Measurements from ENCODE around the gene GGA2. TPM values are rescaled to one million over a fixed set of nuclear protein-coding genes. Genes with fewer than 3 reads are reported as not detected.
"Not testable (repeated sequence)": the region's sequence is repeated elsewhere in the genome, so short reads cannot be mapped to it uniquely, and the experiment has no call there.

Gene GGA2
- total RNA-seq, 1 donor from 2014 or later, result 93.4 TPM

DNA sequence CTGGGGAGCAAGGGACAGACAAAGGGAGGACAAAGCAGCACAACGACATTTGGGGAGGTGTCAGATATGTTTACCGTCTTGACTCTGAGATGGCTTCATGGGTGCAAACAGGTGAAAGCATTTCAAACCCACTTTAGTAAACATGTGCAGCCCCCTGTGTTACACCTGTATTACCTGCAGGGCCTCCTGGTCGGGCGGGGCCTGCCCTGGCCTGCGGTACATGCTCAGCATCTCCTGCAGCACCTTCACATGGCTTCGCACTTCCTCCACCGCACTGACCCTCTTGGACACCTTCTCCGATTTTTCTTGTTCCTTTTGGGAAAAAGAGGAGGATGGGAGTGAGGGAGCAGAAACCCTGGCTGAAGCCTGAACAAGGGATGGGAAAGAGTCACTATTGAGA is 24.5 kb downstream of the GGA2 start:
- Mint-ChIP-seq H3K4me1 (no peaks in the 10 kb centered on the region), H3K4me3 (no peak overlapping the region), H3K36me3 (ENCODE audit: low read depth) (peaks cover 7% of the 10 kb centered on the region), H3K27ac (ENCODE audit: unreplicated experiment) (no peak overlapping the region), H3K27me3 (ENCODE audit: low read depth) (no peaks in the 10 kb centered on the region), H3K9me3 (no peaks in the 10 kb centered on the region)
- TF ChIP-seq, protein P1, sequence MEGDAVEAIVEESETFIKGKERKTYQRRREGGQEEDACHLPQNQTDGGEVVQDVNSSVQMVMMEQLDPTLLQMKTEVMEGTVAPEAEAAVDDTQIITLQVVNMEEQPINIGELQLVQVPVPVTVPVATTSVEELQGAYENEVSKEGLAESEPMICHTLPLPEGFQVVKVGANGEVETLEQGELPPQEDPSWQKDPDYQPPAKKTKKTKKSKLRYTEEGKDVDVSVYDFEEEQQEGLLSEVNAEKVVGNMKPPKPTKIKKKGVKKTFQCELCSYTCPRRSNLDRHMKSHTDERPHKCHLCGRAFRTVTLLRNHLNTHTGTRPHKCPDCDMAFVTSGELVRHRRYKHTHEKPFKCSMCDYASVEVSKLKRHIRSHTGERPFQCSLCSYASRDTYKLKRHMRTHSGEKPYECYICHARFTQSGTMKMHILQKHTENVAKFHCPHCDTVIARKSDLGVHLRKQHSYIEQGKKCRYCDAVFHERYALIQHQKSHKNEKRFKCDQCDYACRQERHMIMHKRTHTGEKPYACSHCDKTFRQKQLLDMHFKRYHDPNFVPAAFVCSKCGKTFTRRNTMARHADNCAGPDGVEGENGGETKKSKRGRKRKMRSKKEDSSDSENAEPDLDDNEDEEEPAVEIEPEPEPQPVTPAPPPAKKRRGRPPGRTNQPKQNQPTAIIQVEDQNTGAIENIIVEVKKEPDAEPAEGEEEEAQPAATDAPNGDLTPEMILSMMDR (conservative IDR thresholded peaks at IDR 0.05), result no peak
- no peak for DNase-seq (ENCODE audit: low read depth, low spot score)

DNA sequence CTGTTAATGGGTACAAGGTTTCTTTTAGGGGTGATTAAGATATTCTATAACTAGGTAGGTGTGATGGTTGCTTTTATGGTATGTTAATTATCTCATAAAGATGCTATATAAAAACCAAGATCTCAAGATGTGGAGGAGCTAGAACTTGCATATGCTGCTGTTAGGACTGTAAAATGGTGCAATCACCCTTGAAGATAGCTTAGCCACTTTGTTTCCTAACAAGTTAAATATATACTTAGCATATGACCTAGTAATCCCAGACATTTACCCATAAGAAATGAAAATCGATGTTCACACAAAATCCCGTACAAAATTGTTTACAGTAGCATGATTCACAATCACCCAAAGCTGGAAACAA is 25.1 kb downstream of the GGA2 start:
- no peak overlapping the region for H3K27ac Mint-ChIP-seq (ENCODE audit: unreplicated experiment)
- DNase-seq (ENCODE audit: low read depth, low spot score), result no peak
- H3K9me3 Mint-ChIP-seq, result no peaks in the 10 kb centered on the region
- peaks cover 7% of the 10 kb centered on the region for H3K36me3 Mint-ChIP-seq (ENCODE audit: low read depth)
- TF ChIP-seq, protein P1 (conservative IDR thresholded peaks at IDR 0.05), result no peak
- no peak overlapping the region for H3K4me3 Mint-ChIP-seq
- H3K27me3 Mint-ChIP-seq (ENCODE audit: low read depth), result no peaks in the 10 kb centered on the region
- no peaks in the 10 kb centered on the region for H3K4me1 Mint-ChIP-seq

DNA sequence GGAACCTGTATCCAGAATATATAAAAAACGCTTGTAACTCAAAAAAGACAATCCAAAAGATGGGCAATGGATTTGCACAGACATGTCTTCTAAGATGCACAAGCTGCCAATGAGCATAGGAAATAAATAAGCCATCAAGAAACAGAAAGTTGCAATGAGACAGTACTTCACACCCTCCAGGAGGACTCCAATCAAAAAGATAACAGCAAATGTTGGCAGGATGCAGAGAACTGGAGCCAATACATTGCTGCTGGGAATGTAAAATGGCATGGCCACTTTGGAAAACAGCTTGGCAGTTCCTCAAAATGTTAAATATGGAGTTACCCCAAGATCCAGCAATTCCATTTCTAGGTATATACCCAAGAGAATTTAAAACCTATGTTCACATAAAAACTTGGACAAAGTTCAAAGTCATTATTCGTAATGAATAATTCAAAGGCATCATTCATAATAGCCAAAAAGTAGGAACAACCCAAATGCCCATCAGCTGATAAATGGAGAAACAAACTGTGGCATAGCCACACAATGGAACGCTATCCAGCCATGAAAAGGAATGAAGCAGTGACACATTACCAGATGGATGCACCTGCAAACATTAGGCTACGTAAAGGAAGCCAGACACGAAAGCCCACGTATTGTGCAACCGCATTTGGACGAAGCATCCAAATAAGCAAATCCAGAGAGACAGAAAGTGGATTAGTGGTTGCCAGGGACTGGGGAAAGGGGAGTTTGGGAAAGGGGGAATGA is 25.6 kb downstream of the GGA2 start:
- H3K36me3 Mint-ChIP-seq (ENCODE audit: low read depth), result peaks cover 11% of the 10 kb centered on the region
- TF ChIP-seq, protein P1 (conservative IDR thresholded peaks at IDR 0.05), result no peak
- no peak overlapping the region for H3K27ac Mint-ChIP-seq (ENCODE audit: unreplicated experiment)
- no peak overlapping the region for H3K4me3 Mint-ChIP-seq
- no peaks in the 10 kb centered on the region for H3K9me3 Mint-ChIP-seq
- H3K4me1 Mint-ChIP-seq, result no peaks in the 10 kb centered on the region
- H3K27me3 Mint-ChIP-seq (ENCODE audit: low read depth), result no peaks in the 10 kb centered on the region
- DNase-seq (ENCODE audit: low read depth, low spot score), result no peak

DNA sequence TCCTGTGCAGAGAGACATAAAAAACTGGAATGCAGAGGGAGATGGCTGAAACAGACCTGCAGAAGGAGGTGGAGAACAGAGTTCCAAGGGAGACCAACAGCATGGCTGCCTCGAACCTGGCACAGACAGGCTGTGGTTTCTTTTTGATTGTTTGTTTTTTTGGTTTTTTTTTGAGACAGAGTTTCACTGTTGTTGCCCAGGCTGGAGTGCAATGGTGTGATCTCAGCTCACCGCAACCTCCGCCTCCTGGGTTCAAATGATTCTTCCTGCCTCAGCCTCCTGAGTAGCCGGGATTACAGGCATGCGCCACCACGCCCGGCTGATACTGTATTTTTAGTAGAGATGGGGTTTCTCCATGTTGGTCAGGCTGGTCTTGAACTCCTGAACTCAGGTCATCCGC is 26.8 kb downstream of the GGA2 start:
- H3K27me3 Mint-ChIP-seq (ENCODE audit: low read depth); H3K4me3 Mint-ChIP-seq; H3K27ac Mint-ChIP-seq (ENCODE audit: unreplicated experiment); H3K4me1 Mint-ChIP-seq; H3K9me3 Mint-ChIP-seq; DNase-seq (ENCODE audit: low read depth, low spot score): not testable (repeated sequence)
- H3K36me3 Mint-ChIP-seq (ENCODE audit: low read depth), result peaks cover 16% of the 10 kb centered on the region

DNA sequence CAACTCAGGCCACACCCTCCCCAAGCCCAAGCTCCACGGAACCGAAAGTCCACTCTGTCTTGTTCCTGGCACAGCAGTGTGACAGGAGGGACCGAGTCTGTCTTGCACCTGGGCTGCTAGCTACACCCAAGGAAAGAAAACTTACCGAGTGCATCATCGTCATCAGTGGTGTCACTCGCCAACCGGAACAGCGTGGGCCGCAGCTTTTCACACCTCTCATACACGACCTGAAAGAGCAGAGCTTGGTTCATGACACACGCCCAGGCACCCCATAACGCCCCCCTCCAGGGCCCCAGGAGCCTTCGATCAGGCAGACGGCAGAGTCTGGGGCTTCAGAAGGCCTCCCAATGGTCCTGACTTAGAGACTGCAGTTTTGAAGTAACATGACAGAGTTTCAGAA is 27.5 kb downstream of the GGA2 start:
- no peak overlapping the region for H3K27ac Mint-ChIP-seq (ENCODE audit: unreplicated experiment)
- no peaks in the 10 kb centered on the region for H3K4me1 Mint-ChIP-seq
- peaks cover 16% of the 10 kb centered on the region for H3K36me3 Mint-ChIP-seq (ENCODE audit: low read depth)
- TF ChIP-seq, protein P1 (conservative IDR thresholded peaks at IDR 0.05), result no peak
- H3K4me3 Mint-ChIP-seq, result no peak overlapping the region
- H3K9me3 Mint-ChIP-seq, result no peaks in the 10 kb centered on the region
- no peak for DNase-seq (ENCODE audit: low read depth, low spot score)
- H3K27me3 Mint-ChIP-seq (ENCODE audit: low read depth), result no peaks in the 10 kb centered on the region

DNA sequence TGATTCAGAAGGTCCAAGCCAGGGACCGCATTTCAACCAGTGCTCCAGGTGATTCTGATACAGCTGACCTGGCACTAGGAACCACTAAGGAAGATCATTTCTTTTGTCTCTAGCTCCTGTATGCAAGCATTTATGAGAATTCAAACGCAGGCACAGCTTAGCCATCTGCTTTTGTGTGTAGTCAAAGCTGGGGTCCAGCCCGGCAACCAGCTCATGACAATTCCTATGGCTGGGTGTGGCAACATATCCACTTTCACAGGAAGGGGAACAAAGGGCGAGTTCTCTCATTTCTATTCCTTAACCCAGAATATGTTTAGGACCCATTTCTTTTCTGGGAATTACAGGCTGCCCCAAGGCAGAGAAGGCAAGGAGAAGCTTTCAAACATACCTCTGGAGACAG is 30.0 kb downstream of the GGA2 start:
- no peaks in the 10 kb centered on the region for H3K27me3 Mint-ChIP-seq (ENCODE audit: low read depth)
- no peak overlapping the region for H3K27ac Mint-ChIP-seq (ENCODE audit: unreplicated experiment)
- H3K4me1 Mint-ChIP-seq, result no peaks in the 10 kb centered on the region
- TF ChIP-seq, protein P1 (conservative IDR thresholded peaks at IDR 0.05), result no peak
- H3K4me3 Mint-ChIP-seq, result no peak overlapping the region
- H3K36me3 Mint-ChIP-seq (ENCODE audit: low read depth), result peaks cover 16% of the 10 kb centered on the region
- H3K9me3 Mint-ChIP-seq, result no peaks in the 10 kb centered on the region
- no peak for DNase-seq (ENCODE audit: low read depth, low spot score)
